HG02678 (cell line): ENCODE data around the gene UBE2J1.

ENCODE experiments used
- ATAC-seq: cut with Tn5 transposase; IDR thresholded peaks from one replicate; pipeline ENCODE4 v1.9.1; 2021; ENCODE audit warnings: mild to moderate bottlenecking, moderate library complexity; ENCODE audit not compliant: unreplicated experiment

The UBE2J1 gene

DNA sequence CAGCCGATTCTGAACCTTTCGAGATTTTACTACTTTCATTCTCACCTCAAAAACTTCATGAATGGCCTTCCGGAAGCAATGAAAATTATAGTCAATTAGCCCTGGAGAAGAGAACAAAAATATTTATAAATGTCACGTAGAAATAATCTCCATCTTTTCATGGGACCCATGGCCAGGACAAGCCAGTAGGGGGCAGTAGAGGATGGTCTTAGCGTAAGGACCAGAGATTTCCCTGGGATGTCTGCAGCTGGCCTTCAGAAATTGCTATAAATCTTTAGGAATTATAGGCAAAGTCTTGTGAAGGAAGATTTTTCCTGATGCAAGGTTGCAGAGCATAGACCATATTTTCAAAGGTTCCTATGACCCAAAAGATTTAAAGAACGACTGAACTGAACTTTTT, 15.6 kb upstream of the UBE2J1 start:
- ATAC-seq = no peak

DNA sequence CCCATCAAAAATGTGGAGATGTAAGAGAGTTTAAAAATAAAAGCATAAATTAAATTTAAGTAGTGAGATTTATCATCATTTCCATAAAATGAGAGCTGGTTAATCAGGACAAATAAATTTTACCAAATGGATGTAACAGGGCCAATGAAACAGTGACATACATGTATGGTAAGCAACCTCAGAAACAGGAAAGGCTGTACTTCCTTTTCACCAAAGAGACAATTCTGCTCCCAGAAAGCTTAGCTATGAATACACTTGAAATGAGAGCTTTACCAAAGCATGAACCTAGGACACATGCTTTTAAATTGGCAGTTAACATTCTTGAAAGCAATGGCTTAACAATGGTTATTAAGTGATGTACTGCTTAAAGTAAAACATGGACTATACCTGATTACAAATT, 12.1 kb upstream of the UBE2J1 start:
- ATAC-seq = no peak

DNA sequence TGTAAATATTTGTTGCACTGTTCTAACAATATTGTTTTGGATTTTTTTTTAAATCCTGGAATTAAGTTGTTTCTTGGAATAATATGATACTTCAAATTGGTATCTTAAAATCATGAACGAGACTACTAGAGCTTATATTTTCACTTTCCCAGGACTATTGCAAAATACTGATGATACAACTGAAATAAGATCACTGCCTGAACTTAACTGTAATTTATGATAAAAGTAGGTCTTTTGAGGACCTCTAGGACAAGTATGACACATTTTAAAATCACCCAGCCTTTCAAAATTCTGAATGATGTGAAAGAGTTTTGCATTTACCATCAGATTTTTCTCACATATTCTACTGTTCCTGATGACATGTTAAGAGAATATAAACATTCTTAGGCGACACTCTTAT, 8.6 kb upstream of the UBE2J1 start:
- ATAC-seq = no peak

- peak; percentile 44 for ATAC-seq
These were observed 8.0 kb upstream of the UBE2J1 start for GRCh38 chr6:89360415-89360999.

DNA sequence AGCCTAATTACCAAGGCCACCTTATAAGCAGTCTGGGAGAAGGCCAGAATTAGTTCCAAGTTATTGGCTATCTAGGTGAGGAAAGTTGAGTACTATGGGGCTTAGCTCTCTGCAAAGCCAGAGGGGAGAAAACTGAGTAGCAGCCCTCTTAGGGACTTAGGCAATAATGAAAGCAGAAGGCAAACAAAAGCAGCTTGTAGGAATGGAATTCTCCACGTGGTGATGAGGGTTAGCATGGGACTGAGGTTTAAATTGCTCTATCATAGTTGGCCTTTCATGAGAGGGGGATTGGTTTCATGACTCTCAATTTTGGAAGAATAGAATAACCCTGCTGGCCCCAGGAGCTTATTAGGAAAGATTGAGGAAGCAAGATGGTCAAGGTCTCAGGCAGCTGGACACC, 7.0 kb upstream of the UBE2J1 start:
- no peak for ATAC-seq

DNA sequence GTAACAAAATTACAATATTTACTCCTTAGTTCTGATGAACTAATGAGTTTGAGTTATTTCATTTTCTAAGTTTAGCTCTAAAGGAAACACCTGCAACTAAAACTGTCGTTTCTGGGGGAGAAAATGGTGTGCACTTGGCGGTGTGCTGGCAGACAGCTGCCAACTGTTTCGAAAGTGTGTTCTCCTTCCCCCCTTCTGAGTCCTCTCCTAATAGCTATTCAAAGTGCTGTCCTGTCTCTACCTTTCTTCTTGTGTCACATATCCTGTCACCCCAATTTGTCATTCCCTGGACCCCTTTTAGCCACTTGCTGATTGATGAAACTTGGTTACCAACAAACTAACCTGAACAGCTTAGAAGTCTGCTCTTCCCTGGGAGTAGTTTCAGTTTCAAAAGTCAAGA, 4.9 kb upstream of the UBE2J1 start:
- ATAC-seq = peak; percentile 54

DNA sequence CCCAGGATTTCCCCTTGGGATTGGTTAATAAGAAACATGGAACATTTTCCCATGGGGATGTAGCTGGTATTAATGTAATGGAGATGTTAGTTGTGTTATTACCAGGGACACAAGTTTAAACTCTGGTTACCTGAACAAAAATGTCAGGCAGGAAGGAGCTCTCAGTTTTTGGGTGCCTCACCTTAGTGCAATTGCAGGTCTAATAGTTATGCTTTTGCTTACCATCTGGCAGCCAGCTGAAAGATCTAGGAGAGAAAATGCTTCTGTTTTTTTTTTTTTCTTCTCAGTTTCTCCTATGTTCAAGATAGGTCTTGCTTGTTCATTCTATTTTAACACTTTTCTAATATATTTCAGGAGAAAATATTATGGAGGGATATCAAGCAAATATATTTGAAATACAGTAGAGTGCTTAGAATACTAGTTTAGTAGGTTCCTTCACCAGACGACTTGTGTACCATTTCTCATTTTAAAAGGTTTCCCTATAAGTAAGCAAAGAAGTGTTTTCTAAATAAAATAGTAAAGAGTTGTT, 4.2 kb upstream of the UBE2J1 start:
- no peak for ATAC-seq

DNA sequence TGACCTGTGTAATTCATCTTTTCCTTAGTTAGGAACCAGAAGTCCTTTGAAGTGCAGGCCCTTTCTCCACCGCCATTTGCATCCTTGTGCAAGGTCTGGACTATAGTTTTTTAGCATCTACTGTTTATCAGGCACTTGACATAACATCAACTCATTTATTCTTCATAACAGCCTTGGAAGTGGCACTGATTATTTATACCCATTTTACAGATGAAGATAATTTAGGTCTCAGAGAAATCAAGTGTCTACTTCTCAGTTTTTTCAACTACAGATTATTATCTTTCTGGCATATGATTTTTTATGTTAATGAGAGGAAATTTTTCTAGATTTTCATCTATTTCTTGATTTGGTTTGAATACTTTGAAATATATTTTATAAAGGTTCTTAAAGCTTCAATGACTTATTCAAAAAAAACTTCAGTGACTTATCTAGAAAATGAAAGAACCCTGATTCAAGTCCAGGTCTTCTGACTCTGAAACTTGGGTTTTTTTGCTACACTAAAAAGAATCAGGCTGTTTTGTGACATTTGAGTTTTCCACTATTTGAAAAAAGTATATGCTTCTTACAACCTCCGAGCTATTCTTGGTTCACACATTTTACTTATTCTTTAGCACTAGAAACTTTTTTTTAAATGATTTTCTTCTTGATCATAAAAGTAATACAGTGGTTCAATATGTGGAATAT, 3.1 kb upstream of the UBE2J1 start:
- no peak for ATAC-seq

DNA sequence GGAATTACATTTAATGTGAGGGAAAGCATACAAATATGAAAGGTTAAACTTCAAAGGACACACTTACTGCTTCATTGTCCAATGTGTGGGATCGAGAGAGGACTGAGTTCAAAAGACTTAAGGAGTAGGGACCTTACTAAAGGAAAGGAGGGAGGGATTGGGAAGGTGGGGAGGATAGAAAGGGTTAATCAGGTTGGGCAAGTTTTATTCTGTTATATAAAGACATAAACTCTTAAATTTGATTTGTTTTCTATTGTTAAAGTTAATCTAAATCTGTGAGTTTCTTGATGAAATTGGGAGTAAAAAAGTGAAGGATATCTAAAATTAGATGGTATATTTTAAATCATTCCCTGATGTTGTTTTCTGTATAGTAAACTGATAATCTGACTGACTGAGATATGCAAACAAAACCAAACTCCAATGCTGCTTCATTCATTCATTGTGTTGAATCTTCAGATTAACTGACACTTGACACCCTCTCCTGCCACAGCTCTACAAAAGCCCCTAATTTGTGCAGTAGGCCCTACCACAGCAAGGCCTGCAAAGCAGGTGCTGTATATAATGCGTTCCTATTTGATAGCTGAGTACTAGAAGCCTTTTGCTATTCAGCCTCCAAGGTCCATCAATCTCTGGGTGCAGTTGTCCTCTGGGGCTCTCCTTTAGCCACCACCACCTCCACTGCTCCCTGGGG, 1.3 kb upstream of the UBE2J1 start:
- ATAC-seq = no peak

GRCh38 chr6:89353118-89353556, 615 bp upstream of the UBE2J1 start:
- ATAC-seq = no peak

GRCh38 chr6:89351671-89352277, 748 bp downstream of the UBE2J1 start:
- ATAC-seq = no peak

DNA sequence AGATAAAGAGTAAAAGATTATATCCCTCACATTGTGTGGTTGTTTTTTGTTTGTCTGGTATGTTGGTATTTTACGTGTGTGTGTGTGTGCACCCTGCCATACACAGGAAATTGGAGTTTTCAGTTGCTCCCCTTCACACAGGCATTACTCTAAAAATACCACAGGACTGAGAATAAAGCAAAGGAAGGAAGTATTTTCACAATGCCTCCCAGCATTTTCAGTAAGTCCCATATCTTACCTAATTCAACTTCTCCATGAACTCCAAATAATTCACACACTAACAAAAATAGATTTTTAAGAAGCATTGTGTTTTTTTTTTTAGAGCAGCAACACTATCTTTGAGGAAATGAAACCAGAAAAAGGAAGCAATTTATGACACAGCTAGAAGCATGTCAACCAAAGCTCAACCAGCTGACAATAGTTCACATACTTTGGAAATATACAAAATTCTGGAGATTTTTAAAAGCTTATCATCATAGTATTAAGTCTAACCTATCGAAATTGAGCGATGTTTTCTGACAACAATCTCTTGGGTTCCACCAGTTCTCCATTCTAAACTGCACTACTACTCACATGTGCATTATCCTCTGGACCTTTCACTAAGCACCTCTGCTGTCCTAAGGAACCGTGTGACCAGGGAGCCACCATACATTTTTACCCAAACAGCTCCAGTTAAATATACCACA, 2.1 kb downstream of the UBE2J1 start:
- ATAC-seq = peak; percentile 38

DNA sequence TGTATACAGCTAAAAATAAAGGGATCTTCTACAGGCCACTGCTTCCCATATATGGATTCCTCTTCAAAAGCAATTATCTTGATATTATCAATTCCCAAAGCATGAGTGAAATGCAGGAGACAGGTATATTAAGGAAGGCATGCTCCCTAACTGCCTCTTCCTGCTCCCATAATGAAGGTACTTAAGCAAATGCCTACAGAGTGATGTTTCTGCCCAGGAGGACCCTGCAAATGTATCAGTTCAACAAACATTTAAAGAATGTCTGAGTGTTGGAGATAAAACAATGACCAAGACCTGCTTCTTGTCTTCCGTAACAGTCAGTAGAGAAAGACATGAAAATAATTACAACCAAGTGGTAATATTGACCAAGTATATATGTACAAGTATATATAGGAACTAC, 4.2 kb downstream of the UBE2J1 start:
- ATAC-seq = no peak

GRCh38 chr6:89347825-89348224, 4.7 kb downstream of the UBE2J1 start:
- no peak for ATAC-seq

- ATAC-seq = no peak
These were observed 6.1 kb downstream of the UBE2J1 start for GRCh38 chr6:89346433-89346832.

GRCh38 chr6:89339565-89339964, 13.0 kb downstream of the UBE2J1 start:
- ATAC-seq = no peak

DNA sequence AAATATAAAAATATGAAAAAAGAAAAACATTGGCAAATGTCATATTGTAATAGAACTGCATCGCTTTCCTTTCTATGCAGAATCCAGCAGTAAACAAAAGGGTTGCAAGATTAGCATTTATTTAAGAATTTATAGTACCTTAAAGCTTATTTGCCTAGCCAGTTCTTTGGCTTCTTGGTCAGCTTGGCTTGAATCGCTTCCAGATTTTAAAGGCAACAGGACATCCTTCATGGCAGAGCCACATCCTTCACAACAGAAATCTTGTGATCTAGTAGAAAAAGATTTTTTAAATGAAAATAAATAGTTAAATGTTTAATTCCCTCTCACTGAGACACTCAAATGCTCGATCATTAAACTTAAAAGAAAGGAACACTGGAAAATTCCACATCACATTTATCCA, 17.4 kb downstream of the UBE2J1 start:
- ATAC-seq = no peak

- no peak for ATAC-seq
These were observed 21.6 kb downstream of the UBE2J1 start for GRCh38 chr6:89330910-89331309.

DNA sequence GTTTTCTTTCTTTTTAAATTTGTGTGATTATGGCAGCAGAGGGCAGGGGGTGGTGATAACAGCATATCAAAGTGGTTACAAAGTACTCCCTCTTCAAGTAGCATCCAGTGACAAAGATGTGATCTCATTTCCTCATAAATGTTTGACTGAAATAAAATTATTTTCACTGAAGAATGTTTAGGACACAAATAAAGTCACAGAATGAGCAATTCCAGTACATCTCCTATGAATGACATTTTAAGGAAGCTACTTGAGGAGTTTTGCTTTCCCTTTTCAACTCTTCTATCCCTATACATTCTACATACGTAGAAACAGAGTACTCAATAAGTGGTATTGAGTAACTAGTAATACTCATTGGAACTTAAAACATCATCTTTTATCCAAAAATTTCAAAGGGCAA, 23.5 kb downstream of the UBE2J1 start:
- no peak for ATAC-seq

DNA sequence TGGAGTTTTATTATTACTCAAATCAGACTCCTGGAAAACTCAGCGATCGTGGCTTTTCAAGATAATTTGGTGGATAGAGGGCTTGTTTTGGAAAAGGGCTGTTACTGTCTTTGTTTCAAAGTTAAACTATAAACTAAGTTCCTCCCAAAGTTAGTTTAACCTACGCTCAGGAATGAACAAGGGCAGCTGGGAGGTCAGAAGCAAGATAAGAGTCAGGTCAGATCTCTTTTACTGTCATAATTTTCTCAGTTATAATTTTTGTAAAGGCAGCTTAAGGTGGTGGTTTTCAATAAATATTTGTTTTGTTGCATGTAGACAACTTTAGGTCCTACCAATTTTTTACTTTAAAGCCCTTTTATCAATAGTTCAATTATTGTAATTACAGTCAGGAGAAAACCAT, 28.2 kb downstream of the UBE2J1 start:
- ATAC-seq = no peak

GRCh38 chr6:89323511-89323971, 29.0 kb downstream of the UBE2J1 start:
- ATAC-seq = no peak
